Upper lobe of right lung (tissue), 1 donor: ENCODE results near the gene NRXN3. TPM values are rescaled to one million over a fixed set of nuclear protein-coding genes. Genes with fewer than 3 reads are reported as not detected.

ENCODE experiments used
- ATAC-seq: fragments of 200-7000 bp; cut with Tn5 transposase; one replicate; pipeline ENCODE4 v1.9.1; 2020; ENCODE audit warnings: mild to moderate bottlenecking, moderate library complexity
- DNase-seq: peaks from one replicate; pipeline ENCODE4 v3.0.0-alpha.2; 2020
- H3K27ac ChIP-seq: fragments of 200-600 bp; one replicate; pipeline ENCODE4 v1.8.0; 2022
- H3K27me3 ChIP-seq: fragments of 200-600 bp; one replicate; pipeline ENCODE4 v1.8.0; 2022; ENCODE audit warnings: mild to moderate bottlenecking
- H3K36me3 ChIP-seq: fragments of 200-600 bp; one replicate; pipeline ENCODE4 v1.8.0; 2022
- H3K4me1 ChIP-seq: fragments of 200-600 bp; one replicate; pipeline ENCODE4 v1.8.0; 2022
- H3K4me3 ChIP-seq: fragments of 200-600 bp; one replicate; pipeline ENCODE4 v1.8.0; 2022; ENCODE audit warnings: mild to moderate bottlenecking
- H3K9me3 ChIP-seq: fragments of 200-600 bp; one replicate; pipeline ENCODE4 v1.8.0; 2022
- CTCF ChIP-seq: fragments of 200-600 bp; IDR thresholded peaks from one replicate; pipeline ENCODE4 v1.8.0; 2022; ENCODE audit warnings: antibody characterized with exemption
- intact Hi-C: fragments of 100-400 bp; cut with DNase I; formaldehyde crosslinking; loops from one replicate; pipeline ENCODE4 v1.11.0; 2022
- total RNA-seq: library from RNA; stranded (reverse); fragmentation: NEBNext Ultra II Directional; extraction: Animal tissue kit (Norgen Biotek cat#: 25700); gene quantifications from one replicate; pipeline ENCODE4 v1.2.1, GENCODE V29; 2021
- donor health status: DM: no; HTN: yes; CAD: no; lungs with severe emphysema.

The NRXN3 gene
- total RNA-seq, 1 donor from 2014 or later, result 10.0 TPM

- intact Hi-C loops, result no loop called here
- H3K36me3 ChIP-seq, result no peaks in the 10 kb centered on the region
- no peak overlapping the region for H3K4me3 ChIP-seq
- no peaks in the 10 kb centered on the region for H3K27me3 ChIP-seq
- no peaks in the 10 kb centered on the region for H3K4me1 ChIP-seq
- no peak for DNase-seq
- ATAC-seq, result no peak
- no peak for TF ChIP-seq CTCF
- no peaks in the 10 kb centered on the region for H3K9me3 ChIP-seq
- H3K27ac ChIP-seq, result no peak overlapping the region
These were observed 441.8 kb downstream of the NRXN3 start for GRCh38 chr14:78611796-78612571.

GRCh38 chr14:78612666-78613065, 442.5 kb downstream of the NRXN3 start:
- intact Hi-C loops, result no loop called here
- no peak for ATAC-seq

DNA sequence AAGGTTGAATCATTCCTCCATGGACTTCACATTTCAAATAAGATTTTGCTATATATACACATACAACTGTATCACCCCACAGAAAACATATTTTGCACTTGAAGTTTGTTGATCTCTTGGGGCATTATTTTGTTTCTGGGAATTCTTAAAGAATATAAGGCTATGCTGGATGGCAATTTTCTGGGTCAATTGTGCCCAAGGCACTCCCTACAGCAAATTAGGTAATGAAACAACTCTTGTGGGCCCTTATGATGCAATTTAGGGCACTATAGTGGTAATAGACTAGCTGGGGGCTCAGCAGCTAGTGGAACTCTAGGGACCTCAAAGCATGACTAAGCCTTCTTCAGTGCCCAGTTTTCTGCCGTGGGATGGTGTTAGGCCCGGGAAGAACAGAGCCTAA, 444.4 kb downstream of the NRXN3 start:
- H3K4me1 ChIP-seq, result no peaks in the 10 kb centered on the region
- H3K27me3 ChIP-seq, result no peaks in the 10 kb centered on the region
- no peak overlapping the region for H3K27ac ChIP-seq
- no peak for DNase-seq
- intact Hi-C loops, result no loop called here
- no peaks in the 10 kb centered on the region for H3K9me3 ChIP-seq
- H3K4me3 ChIP-seq, result no peak overlapping the region
- no peak for TF ChIP-seq CTCF
- ATAC-seq, result no peak
- H3K36me3 ChIP-seq, result no peaks in the 10 kb centered on the region

More at GRCh38 chr14:78612666-78613065, 442.5 kb downstream of the NRXN3 start:
- H3K36me3 ChIP-seq, result no peaks in the 10 kb centered on the region
- no peak overlapping the region for H3K4me3 ChIP-seq
- no peak for DNase-seq
- H3K4me1 ChIP-seq, result no peaks in the 10 kb centered on the region
- TF ChIP-seq CTCF, result no peak
- H3K9me3 ChIP-seq, result no peaks in the 10 kb centered on the region
- no peaks in the 10 kb centered on the region for H3K27me3 ChIP-seq
- no peak overlapping the region for H3K27ac ChIP-seq

- no peaks in the 10 kb centered on the region for H3K27me3 ChIP-seq
- no peak for DNase-seq
- no peak overlapping the region for H3K4me3 ChIP-seq
- intact Hi-C loops, result no loop called here
- ATAC-seq, result no peak
- no peak overlapping the region for H3K27ac ChIP-seq
- TF ChIP-seq CTCF, result no peak
- H3K36me3 ChIP-seq, result no peaks in the 10 kb centered on the region
- H3K4me1 ChIP-seq, result no peaks in the 10 kb centered on the region
- no peaks in the 10 kb centered on the region for H3K9me3 ChIP-seq
These were observed 447.6 kb downstream of the NRXN3 start for GRCh38 chr14:78617735-78618134.

DNA sequence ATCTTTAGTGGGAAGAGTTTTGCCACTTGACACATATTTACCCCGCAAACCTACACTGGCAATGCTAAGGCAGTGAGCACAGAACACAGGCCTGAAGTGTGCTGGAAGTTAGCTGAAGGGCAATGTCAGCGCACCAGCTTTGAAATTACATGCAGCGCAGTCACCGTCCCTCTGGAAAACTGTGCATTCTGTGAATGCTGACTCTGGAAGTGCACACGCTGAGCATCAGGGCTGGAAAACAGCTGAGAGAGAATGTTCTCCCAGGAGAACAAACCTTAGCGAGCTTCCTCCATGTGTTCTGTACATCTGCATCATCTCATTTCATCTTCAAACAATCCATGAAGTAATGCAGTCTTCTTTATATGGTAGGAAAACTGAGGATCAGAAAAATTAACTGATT, 448.2 kb downstream of the NRXN3 start:
- intact Hi-C loops, result no loop called here
- Histone ChIP-seq H3K27me3 (no peaks in the 10 kb centered on the region), H3K4me1 (no peaks in the 10 kb centered on the region), H3K4me3 (no peak overlapping the region), H3K36me3 (no peaks in the 10 kb centered on the region), H3K9me3 (no peaks in the 10 kb centered on the region), H3K27ac (no peak overlapping the region)
- no peak for TF ChIP-seq CTCF
- ATAC-seq, result no peak
- no peak for DNase-seq
